Mesothelial cell of epicardium (in vitro differentiated cells): Measurements from ENCODE around the gene ANKFN1. TPM values are rescaled to one million over a fixed set of nuclear protein-coding genes. Genes with fewer than 3 reads are reported as not detected.

Experiments used
- DNase-seq, 2 experiments: peaks; one replicate each; pipeline ENCODE4 v3.0.0; 2021; ENCODE audit warnings: low spot score in 2 of 2; ENCODE audit not compliant: unreplicated experiment in 2 of 2
- H3K27ac Mint-ChIP-seq: 2 replicates; pipeline ENCODE4 v1.8.0; 2021; ENCODE audit warnings: mixed read lengths
- H3K27me3 Mint-ChIP-seq: 2 replicates; pipeline ENCODE4 v1.8.0; 2021; ENCODE audit warnings: low read depth, mixed read lengths
- H3K36me3 Mint-ChIP-seq: 2 replicates; pipeline ENCODE4 v1.8.0; 2021; ENCODE audit warnings: mixed read lengths
- H3K4me1 Mint-ChIP-seq: 2 replicates; pipeline ENCODE4 v1.8.0; 2021; ENCODE audit warnings: mixed read lengths
- H3K4me3 Mint-ChIP-seq: 2 replicates; pipeline ENCODE4 v1.8.0; 2021; ENCODE audit warnings: mild to moderate bottlenecking, moderate library complexity, mixed read lengths
- H3K9me3 Mint-ChIP-seq: 2 replicates; pipeline ENCODE4 v1.8.0; 2021; ENCODE audit warnings: mixed read lengths
- total RNA-seq: library from RNA; stranded (reverse); gene quantifications from 3 replicates; pipeline ENCODE4 v1.2.1, GENCODE V29; 2021
- TF ChIP-seq, protein P1 (sequence below): fragments of 200-600 bp; sonication (generic); IDR thresholded peaks from one replicate; pipeline ENCODE4 v1.5.0; 2021; ENCODE audit warnings: antibody characterized with exemption; ENCODE audit not compliant: unreplicated experiment

ANKFN1 gene
- total RNA-seq, 1 donor from 2014 or later = 0.34 TPM

DNA sequence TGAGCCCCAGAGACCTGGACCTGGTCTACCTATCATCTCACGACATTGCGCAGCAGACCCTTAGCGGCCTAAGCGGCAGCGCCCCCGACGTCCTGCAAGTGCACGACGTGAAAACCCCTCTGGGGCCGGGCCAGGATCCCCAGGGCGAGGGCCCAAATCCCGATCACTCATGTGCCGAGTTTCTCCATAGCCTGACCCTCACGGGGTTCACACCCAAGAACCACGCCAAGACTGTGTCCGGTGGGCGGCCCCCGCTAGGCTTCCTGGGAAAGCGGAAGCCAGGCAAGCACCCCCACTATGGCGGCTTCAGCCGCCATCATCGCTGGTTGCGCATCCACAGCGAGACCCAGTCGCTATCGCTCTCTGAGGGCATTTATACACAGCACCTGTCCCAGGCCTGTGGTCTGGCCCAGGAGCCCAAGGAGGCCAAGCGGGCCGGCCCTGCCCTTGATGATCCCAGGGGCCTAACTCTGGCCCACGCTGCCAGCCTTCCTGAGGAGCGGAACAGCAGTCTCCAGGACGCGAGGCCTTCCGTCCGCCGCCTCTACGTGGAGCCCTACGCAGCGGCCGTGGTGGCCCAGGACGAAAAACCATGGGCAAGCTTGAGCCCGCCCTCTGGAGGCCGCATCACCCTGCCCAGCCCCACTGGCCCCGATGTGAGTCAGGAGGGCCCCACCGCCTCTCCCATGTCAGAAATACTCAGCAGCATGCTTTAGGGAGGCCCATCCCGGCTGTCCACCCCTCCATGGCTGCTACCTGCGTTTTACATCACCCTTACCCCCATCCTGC lies 357.5 kb downstream of the ANKFN1 start:
- peaks cover 5% of the 10 kb centered on the region for H3K27me3 Mint-ChIP-seq
- H3K9me3 Mint-ChIP-seq = no peaks in the 10 kb centered on the region
- no peaks in the 10 kb centered on the region for H3K36me3 Mint-ChIP-seq
- H3K27ac Mint-ChIP-seq = no peak overlapping the region
- H3K4me1 Mint-ChIP-seq = no peaks in the 10 kb centered on the region
- H3K4me3 Mint-ChIP-seq = no peak overlapping the region
- TF ChIP-seq, protein P1, sequence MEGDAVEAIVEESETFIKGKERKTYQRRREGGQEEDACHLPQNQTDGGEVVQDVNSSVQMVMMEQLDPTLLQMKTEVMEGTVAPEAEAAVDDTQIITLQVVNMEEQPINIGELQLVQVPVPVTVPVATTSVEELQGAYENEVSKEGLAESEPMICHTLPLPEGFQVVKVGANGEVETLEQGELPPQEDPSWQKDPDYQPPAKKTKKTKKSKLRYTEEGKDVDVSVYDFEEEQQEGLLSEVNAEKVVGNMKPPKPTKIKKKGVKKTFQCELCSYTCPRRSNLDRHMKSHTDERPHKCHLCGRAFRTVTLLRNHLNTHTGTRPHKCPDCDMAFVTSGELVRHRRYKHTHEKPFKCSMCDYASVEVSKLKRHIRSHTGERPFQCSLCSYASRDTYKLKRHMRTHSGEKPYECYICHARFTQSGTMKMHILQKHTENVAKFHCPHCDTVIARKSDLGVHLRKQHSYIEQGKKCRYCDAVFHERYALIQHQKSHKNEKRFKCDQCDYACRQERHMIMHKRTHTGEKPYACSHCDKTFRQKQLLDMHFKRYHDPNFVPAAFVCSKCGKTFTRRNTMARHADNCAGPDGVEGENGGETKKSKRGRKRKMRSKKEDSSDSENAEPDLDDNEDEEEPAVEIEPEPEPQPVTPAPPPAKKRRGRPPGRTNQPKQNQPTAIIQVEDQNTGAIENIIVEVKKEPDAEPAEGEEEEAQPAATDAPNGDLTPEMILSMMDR = no peak
- DNase-seq = no peak

DNA sequence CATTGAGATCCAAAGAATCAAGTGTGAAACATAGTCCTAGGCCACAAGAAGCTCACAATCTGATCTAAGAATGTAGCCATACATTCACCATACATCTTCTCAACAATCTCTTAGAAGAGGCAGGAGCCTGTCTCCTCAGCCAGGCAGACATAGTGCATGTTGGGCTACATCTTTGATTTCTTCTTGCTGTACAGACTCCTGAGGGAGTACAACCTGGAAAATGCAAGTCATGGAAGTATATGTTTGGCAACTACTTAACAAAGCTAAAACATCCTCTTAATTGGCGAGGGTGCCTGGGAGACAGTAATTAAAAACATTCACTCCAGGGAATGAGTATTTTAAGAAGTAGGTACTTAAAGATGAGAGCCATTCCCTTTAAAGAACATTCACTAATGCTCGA lies 361.0 kb downstream of the ANKFN1 start:
- no peak for DNase-seq
- Mint-ChIP-seq H3K36me3 (no peaks in the 10 kb centered on the region), H3K4me1 (no peaks in the 10 kb centered on the region), H3K27ac (no peak overlapping the region), H3K9me3 (no peaks in the 10 kb centered on the region), H3K4me3 (no peak overlapping the region), H3K27me3 (no peaks in the 10 kb centered on the region)
- TF ChIP-seq, protein P1 = no peak

DNA sequence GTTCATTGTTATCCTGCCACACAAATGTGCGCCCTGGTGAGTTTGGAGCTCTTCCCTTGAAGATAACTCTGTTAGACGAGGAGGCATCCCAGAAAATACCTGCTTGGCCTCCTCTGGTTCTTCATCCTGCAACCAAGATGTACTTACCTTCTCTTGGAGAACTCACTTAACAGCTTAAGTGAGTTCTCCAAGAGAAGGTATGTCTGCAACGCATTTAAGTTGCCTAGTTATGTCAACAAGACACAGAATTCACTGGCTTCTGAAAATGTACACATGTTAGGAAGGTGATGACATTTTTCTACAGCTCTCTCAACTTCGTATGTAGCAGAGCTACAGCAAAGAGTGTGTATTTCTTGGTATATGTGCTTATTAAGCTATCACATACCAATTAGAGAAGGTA lies 361.6 kb downstream of the ANKFN1 start:
- TF ChIP-seq, protein P1 = no peak
- H3K9me3 Mint-ChIP-seq = no peaks in the 10 kb centered on the region
- no peak overlapping the region for H3K4me3 Mint-ChIP-seq
- no peaks in the 10 kb centered on the region for H3K27me3 Mint-ChIP-seq
- no peak overlapping the region for H3K27ac Mint-ChIP-seq
- no peaks in the 10 kb centered on the region for H3K4me1 Mint-ChIP-seq
- no peak for DNase-seq
- H3K36me3 Mint-ChIP-seq = no peaks in the 10 kb centered on the region

- no peak overlapping the region for H3K27ac Mint-ChIP-seq
- H3K36me3 Mint-ChIP-seq = no peaks in the 10 kb centered on the region
- TF ChIP-seq, protein P1 = no peak
- no peak for DNase-seq
- H3K9me3 Mint-ChIP-seq = no peaks in the 10 kb centered on the region
- H3K4me3 Mint-ChIP-seq = no peak overlapping the region
- H3K4me1 Mint-ChIP-seq = peaks cover 9% of the 10 kb centered on the region
- no peaks in the 10 kb centered on the region for H3K27me3 Mint-ChIP-seq
Observed at GRCh38 chr17:56521414-56522141, 368.3 kb downstream of the ANKFN1 start.

DNA sequence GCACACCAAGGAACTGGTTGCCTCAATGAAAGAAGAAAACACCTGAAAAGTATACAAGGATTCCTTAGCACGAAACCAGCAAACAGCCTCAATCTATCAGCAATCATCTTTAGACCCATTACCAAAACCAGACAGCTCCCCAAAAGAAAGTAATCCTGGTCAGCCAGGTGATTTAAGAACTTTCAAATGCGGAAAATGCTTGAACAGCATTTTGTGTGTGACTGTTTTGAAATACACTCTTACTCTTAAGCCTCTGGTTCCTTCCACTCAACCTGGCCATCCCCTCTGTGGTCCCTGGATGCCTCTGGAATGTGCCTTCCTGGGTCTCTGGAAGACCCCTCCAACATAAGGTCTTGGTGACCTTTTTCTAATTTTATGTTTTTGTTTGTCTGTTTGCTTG lies 369.8 kb downstream of the ANKFN1 start:
- TF ChIP-seq, protein P1 = no peak
- Mint-ChIP-seq H3K4me1 (peaks cover 9% of the 10 kb centered on the region), H3K27ac (no peak overlapping the region), H3K36me3 (no peaks in the 10 kb centered on the region), H3K9me3 (no peaks in the 10 kb centered on the region), H3K27me3 (no peaks in the 10 kb centered on the region), H3K4me3 (no peak overlapping the region)
- no peak for DNase-seq
